Erythroblast (primary cell): ENCODE measurements around the gene SBF2.

Experiments
- GATA1 ChIP-seq: IDR thresholded peaks from 2 replicates; pipeline ENCODE4 v1.6.1; 2011; ENCODE audit warnings: low read depth, mild to moderate bottlenecking, control low read depth, low read length, moderate library complexity
- POLR2A ChIP-seq: IDR thresholded peaks from 2 replicates; pipeline ENCODE4 v1.6.1; 2011; ENCODE audit warnings: mild to moderate bottlenecking, low read length

GRCh38 chr11:10222399-10222798 is 71.6 kb downstream of the SBF2 start:
- TF ChIP-seq POLR2A, result no peak
- TF ChIP-seq GATA1, result no peak
